ENCODE results near the gene HSD17B14. TPM values are rescaled to one million over a fixed set of nuclear protein-coding genes. Genes with fewer than 3 reads are reported as not detected.

The HSD17B14 gene
- total and polyA plus RNA-seq, 9 of the 15 experiments (the other 6 are each of a cell fraction or from before 2014, with no cell fraction given), result 0.16 TPM; not detected in 8

- TF ChIP-seq PHF8 (IDR thresholded peaks at IDR 0.05; ENCODE audit: borderline replicate concordance, low read length), result no peak
- TF ChIP-seq KLF1 (tag; IDR thresholded peaks at IDR 0.05), result no peak; the same call in 1 of the 2 replicates
- TF ChIP-seq CEBPB (tag; IDR thresholded peaks at IDR 0.05), result no peak
- TF ChIP-seq HNRNPK (IDR thresholded peaks at IDR 0.05; ENCODE audit: low read depth, low read length, poor library complexity, severe bottlenecking), result no peak
- no peak for TF ChIP-seq ZNF280B (CRISPR knock-in tag; IDR thresholded peaks at IDR 0.05)
- no peak; a peak in 1 of 4 replicates for TF ChIP-seq KDM4B (IDR thresholded peaks at IDR 0.05; ENCODE audit: borderline replicate concordance in 2 of 2, low read depth in 1 of 2)
- no peak for TF ChIP-seq FUS (optimal IDR thresholded peaks at IDR 0.05; ENCODE audit: low read depth, low read length)
- peak; percentile 86 to 90; a peak in 3 of 4 replicates for TF ChIP-seq UBTF (IDR thresholded peaks at IDR 0.05; ENCODE audit: borderline replicate concordance in 1 of 2, low read depth in 2 of 2, low read length in 2 of 2)
- TF ChIP-seq ATF2 (CRISPR knock-in tag; IDR thresholded peaks at IDR 0.05), result no peak
- TF ChIP-seq ZBTB8A (IDR thresholded peaks at IDR 0.05; ENCODE audit: partially characterized antibody), result no peak
- no peak for TF ChIP-seq NFIX (CRISPR knock-in tag; IDR thresholded peaks at IDR 0.05; ENCODE audit: low read depth)
- TF ChIP-seq FOS (IDR thresholded peaks at IDR 0.05; ENCODE audit: extremely low read depth, insufficient read length), result no peak
- no peak for TF ChIP-seq IRF2 (CRISPR knock-in tag; IDR thresholded peaks at IDR 0.05)
- no peak for TF ChIP-seq KLF6 (CRISPR knock-in tag; IDR thresholded peaks at IDR 0.05; ENCODE audit: borderline replicate concordance)
- no peak for TF ChIP-seq SRSF9 (IDR thresholded peaks at IDR 0.05; ENCODE audit: borderline replicate concordance, low read depth, low read length)
- no peak for TF ChIP-seq PTRF (tag; IDR thresholded peaks at IDR 0.05)
- TF ChIP-seq HMBOX1 (IDR thresholded peaks at IDR 0.05), result peak; percentile 86
- TF ChIP-seq OTX1 (CRISPR knock-in tag; IDR thresholded peaks at IDR 0.05), result 0 out of 2 replicates have a peak, but pooled peaks have one; percentile 45
- TF ChIP-seq ZNF57 (CRISPR knock-in tag; IDR thresholded peaks at IDR 0.05), result no peak
- TF ChIP-seq MTA3 (IDR thresholded peaks at IDR 0.05; ENCODE audit: borderline replicate concordance), result peak; percentile 92
These were observed 37.4 kb upstream of the HSD17B14 start (continued) for GRCh38 chr19:48873476-48874302.

All from K562 (cell line).